Heart right ventricle (tissue), 16 donors: ENCODE results near the gene FCER2. TPM values are rescaled to one million over a fixed set of nuclear protein-coding genes. Genes with fewer than 3 reads are reported as not detected.

ENCODE experiments used
- ATAC-seq, 8 donors: fragments of 200-7000 bp; cut with Tn5 transposase; one replicate each; pipeline ENCODE4 v1.9.1; 2020; ENCODE audit warnings: mild to moderate bottlenecking in 8 of 8, moderate library complexity in 8 of 8, moderate number of reproducible peaks in 1 of 8
- DNase-seq, 2 donors: peaks; one replicate each; pipeline ENCODE4 v3.0.0-alpha.2; 2020
- H3K27ac ChIP-seq, 10 donors: fragments of 200-600 bp; sonication (generic) in 2 of 10; one replicate each; pipeline versions ENCODE4 v1.5.0 to v1.8.0; 2020 to 2022; ENCODE audit warnings: mild to moderate bottlenecking in 3 of 10
- H3K27me3 ChIP-seq, 7 donors: fragments of 200-600 bp; one replicate each; pipeline ENCODE4 v1.8.0; 2021 to 2022; ENCODE audit warnings: mild to moderate bottlenecking in 2 of 7
- H3K36me3 ChIP-seq, 9 donors: fragments of 200-600 bp; sonication (generic) in 1 of 9; one replicate each; pipeline versions ENCODE4 v1.5.0 to v1.8.0; 2020 to 2022; ENCODE audit warnings: mild to moderate bottlenecking in 2 of 9
- H3K4me1 ChIP-seq, 9 donors: fragments of 200-600 bp; sonication (generic) in 1 of 9; one replicate each; pipeline versions ENCODE4 v1.5.0 to v1.8.0; 2020 to 2022; ENCODE audit warnings: mild to moderate bottlenecking in 4 of 9
- H3K4me3 ChIP-seq, 10 donors: fragments of 200-600 bp; sonication (generic) in 2 of 10; one replicate each; pipeline versions ENCODE4 v1.5.0 to v1.8.0; 2020 to 2022; ENCODE audit warnings: mild to moderate bottlenecking in 7 of 10, moderate library complexity in 2 of 10
- H3K9me3 ChIP-seq, 11 donors: fragments of 200-600 bp in 10 of 11; sonication (generic) in 2 of 11; one replicate each; pipeline versions ENCODE4 v1.5.0 to v1.8.0; 2013 to 2022; ENCODE audit warnings: mild to moderate bottlenecking in 2 of 11, control low read depth in 1 of 11, moderate library complexity in 1 of 11
- WGBS, 2 donors: extraction: QIAGEN DNeasy Blood & Tissue Kit; methylation state at CpG; one replicate each; pipeline ENCODE4 v1.1.7; 2013; ENCODE audit warnings: inconsistent platforms in 1 of 2; 5-methylcytosine and 5-hydroxymethylcytosine counted together
- intact Hi-C, 10 donors: fragments of 100-400 bp; cut with DNase I; formaldehyde crosslinking; loops; one replicate each; pipeline versions ENCODE4 v1.11.1 to v1.14.2; 2022
- polyA plus RNA-seq, 2 donors: library from polyadenylated mRNA; stranded (reverse); fragments of 200-250 nt; gene quantifications; one replicate each; pipeline ENCODE4 v1.2.3, GENCODE V29; 2013
- total RNA-seq, 10 donors: library from RNA; stranded (reverse); fragmentation: NEBNext Ultra II Directional in 3 of 10; extraction: Animal tissue kit (Norgen Biotek cat#: 25700) in 3 of 10; gene quantifications; one replicate each; pipeline versions ENCODE4 v1.2.1 to v1.2.4, GENCODE V29; 2021 to 2023
- TF ChIP-seq, protein P1 (sequence below), 9 donors: fragments of 200-600 bp; sonication (generic) in 2 of 9; IDR thresholded peaks; one replicate each; pipeline versions ENCODE4 v1.5.0 to v1.8.0; 2021 to 2022; ENCODE audit warnings: antibody characterized with exemption in 9 of 9, mild to moderate bottlenecking in 5 of 9, moderate library complexity in 1 of 9
- donor health status: Arrhythmogenic right ventricular cardiomyopathy.
- donor health status: ischemic (EF 13 %, LVEDD 7.1; RV severe dilation, severe dysfunction).
- donor health status: healthy with polysubstance abuse.
- donor health status: DM: no; HTN: yes; CAD: no.
- donor health status: DM: no; HTN: no; CAD: no.
- donor health status: ischemic (EF 25% LVEDD 6.9; RV normal size, moderate dysfunction).
- donor health status: ischemic (EF 25% LVEDD 5.7; RV mildly dilated, moderate dysfunction).
- donor health status: healthy.
- donor health status: DM: yes; HTN: yes; CAD: no.
- donor health status: Ischemic cardiomyopathy.
- donor health status: ischemic (EF 35%, LVEDD 5.7; RV mildly dilated, moderate dysfunction).
- donor health status: nonischemic (EF 11% LVEDD 7.7; RV severe dilation, severe dysfunction).
- donor health status: DM: yes; HTN: yes; CAD: no.
- donor health status: PGD.
- donor health status: ischemic (EF 29% LVEDD 5.4; RV normal size, mild dysfunction).
- donor health status: nonischemic (EF 23%, LVEDD 6.1; RV moderate dilation, normal function).

The FCER2 gene
- total and polyA plus RNA-seq, 12 donors, result 0.13 to 1.0 (median 0.44) TPM; not detected in 5

GRCh38 chr19:7729831-7730285, 27.9 kb upstream of the FCER2 start:
- DNase-seq (no peak), ATAC-seq (no peak)
- H3K4me1 ChIP-seq, result peaks cover 0 to 20% (median 0%) of the 10 kb centered on the region in 9 donors
- H3K27me3 ChIP-seq, result peaks cover 8 to 86% (median 60%) of the 10 kb centered on the region in 7 donors
- no peaks in the 10 kb centered on the region for H3K36me3 ChIP-seq
- intact Hi-C loops, result no loop called here
- 4% methylated on average over 34 of the region's 34 CpGs for WGBS, 2 donors
- no peaks in the 10 kb centered on the region for H3K9me3 ChIP-seq
- H3K27ac ChIP-seq, result no peak overlapping the region
- H3K4me3 ChIP-seq, result peak overlapping the region in 1 of 10 donors; percentile 35
- TF ChIP-seq, protein P1, sequence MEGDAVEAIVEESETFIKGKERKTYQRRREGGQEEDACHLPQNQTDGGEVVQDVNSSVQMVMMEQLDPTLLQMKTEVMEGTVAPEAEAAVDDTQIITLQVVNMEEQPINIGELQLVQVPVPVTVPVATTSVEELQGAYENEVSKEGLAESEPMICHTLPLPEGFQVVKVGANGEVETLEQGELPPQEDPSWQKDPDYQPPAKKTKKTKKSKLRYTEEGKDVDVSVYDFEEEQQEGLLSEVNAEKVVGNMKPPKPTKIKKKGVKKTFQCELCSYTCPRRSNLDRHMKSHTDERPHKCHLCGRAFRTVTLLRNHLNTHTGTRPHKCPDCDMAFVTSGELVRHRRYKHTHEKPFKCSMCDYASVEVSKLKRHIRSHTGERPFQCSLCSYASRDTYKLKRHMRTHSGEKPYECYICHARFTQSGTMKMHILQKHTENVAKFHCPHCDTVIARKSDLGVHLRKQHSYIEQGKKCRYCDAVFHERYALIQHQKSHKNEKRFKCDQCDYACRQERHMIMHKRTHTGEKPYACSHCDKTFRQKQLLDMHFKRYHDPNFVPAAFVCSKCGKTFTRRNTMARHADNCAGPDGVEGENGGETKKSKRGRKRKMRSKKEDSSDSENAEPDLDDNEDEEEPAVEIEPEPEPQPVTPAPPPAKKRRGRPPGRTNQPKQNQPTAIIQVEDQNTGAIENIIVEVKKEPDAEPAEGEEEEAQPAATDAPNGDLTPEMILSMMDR (IDR thresholded peaks at IDR 0.05), result no peak

GRCh38 chr19:7729211-7729610, 27.3 kb upstream of the FCER2 start:
- TF ChIP-seq, protein P1 (IDR thresholded peaks at IDR 0.05), result no peak
- DNase-seq (no peak), ATAC-seq (no peak)
- Histone ChIP-seq H3K27ac (no peak overlapping the region), H3K9me3 (no peaks in the 10 kb centered on the region), H3K27me3 (peaks cover 8 to 85% (median 65%) of the 10 kb centered on the region in 7 donors), H3K4me1 (peaks cover 0 to 14% (median 0%) of the 10 kb centered on the region in 9 donors), H3K36me3 (no peaks in the 10 kb centered on the region), H3K4me3 (no peak overlapping the region)
- 14 to 19% methylated on average over 16 of the region's 16 CpGs for WGBS, 2 donors
- intact Hi-C loops, result no loop called here

GRCh38 chr19:7725791-7726190, 23.9 kb upstream of the FCER2 start:
- H3K4me3 ChIP-seq, result no peak overlapping the region
- H3K36me3 ChIP-seq, result no peaks in the 10 kb centered on the region
- WGBS, 2 donors, result 57 to 59% methylated on average over 2 of the region's 2 CpGs
- ATAC-seq, result no peak
- DNase-seq, result no peak
- H3K4me1 ChIP-seq, result peaks cover 0 to 14% (median 0%) of the 10 kb centered on the region in 9 donors
- TF ChIP-seq, protein P1 (IDR thresholded peaks at IDR 0.05), result no peak
- intact Hi-C loops, result no loop called here
- peaks cover 8 to 66% (median 48%) of the 10 kb centered on the region in 7 donors for H3K27me3 ChIP-seq
- H3K27ac ChIP-seq, result no peak overlapping the region
- H3K9me3 ChIP-seq, result no peaks in the 10 kb centered on the region

DNA sequence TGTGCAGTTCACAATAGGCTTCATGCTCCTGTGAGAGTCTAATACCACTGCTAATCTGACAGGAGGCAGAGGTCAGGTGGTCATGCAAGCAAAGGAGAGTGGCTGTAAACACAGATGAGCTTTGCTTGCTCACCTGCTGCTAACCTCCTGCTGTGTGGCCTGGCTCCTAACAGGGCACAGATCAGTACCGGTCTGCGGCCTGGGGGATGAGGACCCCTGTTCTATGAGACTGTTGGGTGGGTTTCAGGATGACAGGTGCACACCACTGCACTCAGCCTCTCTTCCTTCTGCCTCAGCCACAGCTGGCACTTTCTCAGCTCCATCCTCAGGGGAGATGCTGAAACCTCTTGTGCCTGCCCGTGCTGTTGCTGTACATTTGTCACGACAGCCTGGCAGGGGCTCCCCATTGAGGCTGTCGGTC, 20.3 kb upstream of the FCER2 start:
- H3K27ac ChIP-seq, result no peak overlapping the region
- no peak for DNase-seq
- ATAC-seq, result no peak
- H3K36me3 ChIP-seq, result no peaks in the 10 kb centered on the region
- no peaks in the 10 kb centered on the region for H3K4me1 ChIP-seq
- 52 to 57% methylated on average over 5 of the region's 5 CpGs for WGBS, 2 donors
- H3K27me3 ChIP-seq, result peaks cover 0 to 51% (median 28%) of the 10 kb centered on the region in 7 donors
- TF ChIP-seq, protein P1 (IDR thresholded peaks at IDR 0.05), result no peak
- H3K9me3 ChIP-seq, result peaks cover 0 to 2% (median 0%) of the 10 kb centered on the region in 11 donors
- intact Hi-C loops, result no loop called here
- no peak overlapping the region for H3K4me3 ChIP-seq
